ENCODE results near the gene MR1. TPM values are rescaled to one million over a fixed set of nuclear protein-coding genes. Genes with fewer than 3 reads are reported as not detected.

MR1 gene
- total RNA-seq, 1 donor, result 35.8 TPM

- no peak for DNase-seq (ENCODE audit: low read depth)
- H3K4me3 ChIP-seq (ENCODE audit: low read depth, low read length), result no peak overlapping the region
- TF ChIP-seq CTCF (IDR thresholded peaks at IDR 0.05; ENCODE audit: insufficient read depth, low read depth, low read length), result no peak
Observed at GRCh38 chr1:181064011-181064623, 30.3 kb downstream of the MR1 start.

DNA sequence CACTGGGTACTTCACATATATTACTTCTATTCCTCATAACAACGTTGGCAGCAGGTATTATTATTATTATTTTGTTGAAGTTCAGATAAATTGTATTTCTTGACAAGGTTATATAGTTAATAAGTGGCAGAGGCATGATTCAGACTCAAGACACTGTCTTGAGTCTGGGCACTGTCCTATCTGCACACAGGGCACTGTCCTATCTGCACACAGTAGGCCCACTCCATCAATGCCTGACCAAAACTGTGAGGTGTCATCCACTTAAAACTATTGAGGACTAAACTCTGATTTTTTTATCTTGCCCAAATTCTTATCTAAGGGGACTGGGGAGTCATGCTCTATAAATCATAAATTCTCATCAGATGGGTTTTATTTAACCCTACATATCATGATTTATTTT is 30.9 kb downstream of the MR1 start:
- no peak overlapping the region for H3K4me3 ChIP-seq (ENCODE audit: low read depth, low read length)
- TF ChIP-seq CTCF (IDR thresholded peaks at IDR 0.05; ENCODE audit: insufficient read depth, low read depth, low read length), result no peak
- no peak for DNase-seq (ENCODE audit: low read depth)

GRCh38 chr1:181073638-181074037 is 39.9 kb downstream of the MR1 start:
- H3K4me3 ChIP-seq (ENCODE audit: low read depth, low read length), result no peak overlapping the region
- TF ChIP-seq CTCF (IDR thresholded peaks at IDR 0.05; ENCODE audit: insufficient read depth, low read depth, low read length), result no peak
- peak; percentile 97 for DNase-seq (ENCODE audit: low read depth)

GRCh38 chr1:181075766-181076350 is 42.1 kb downstream of the MR1 start:
- H3K4me3 ChIP-seq (ENCODE audit: low read depth, low read length), result no peak overlapping the region
- no peak for TF ChIP-seq CTCF (IDR thresholded peaks at IDR 0.05; ENCODE audit: insufficient read depth, low read depth, low read length)
- no peak for DNase-seq (ENCODE audit: low read depth)

GRCh38 chr1:181076852-181077251 is 43.1 kb downstream of the MR1 start:
- TF ChIP-seq CTCF (IDR thresholded peaks at IDR 0.05; ENCODE audit: insufficient read depth, low read depth, low read length), result no peak
- no peak overlapping the region for H3K4me3 ChIP-seq (ENCODE audit: low read depth, low read length)
- DNase-seq (ENCODE audit: low read depth), result no peak

GRCh38 chr1:181077576-181078242 is 43.9 kb downstream of the MR1 start:
- DNase-seq (ENCODE audit: low read depth), result no peak
- H3K4me3 ChIP-seq (ENCODE audit: low read depth, low read length), result no peak overlapping the region

More at GRCh38 chr1:181077576-181078242, 43.9 kb downstream of the MR1 start:
- no peak for TF ChIP-seq CTCF (IDR thresholded peaks at IDR 0.05; ENCODE audit: insufficient read depth, low read depth, low read length)
